Gastroesophageal sphincter (tissue), 3 donors: Measurements from ENCODE around the gene RGS7BP.

Experiments used
- CTCF ChIP-seq, 4 experiments: fragments of 200-600 bp in 2 of 4; fragments of 450-650 bp in 2 of 4; sonication (generic) in 1 of 4; IDR thresholded peaks; one replicate each; pipeline ENCODE4 v1.5.1; 2017 to 2019; ENCODE audit warnings: antibody characterized with exemption in 4 of 4, mild to moderate bottlenecking in 2 of 4, moderate library complexity in 2 of 4
- EP300 ChIP-seq: sonication (generic); formaldehyde crosslinking; IDR thresholded peaks from one replicate; pipeline ENCODE4 v1.6.1; 2017; ENCODE audit warnings: antibody characterized with exemption, mild to moderate bottlenecking
- POLR2A ChIP-seq, 2 donors: fragments of 450-650 bp; IDR thresholded peaks; one replicate each; pipeline ENCODE4 v1.6.1; 2017; ENCODE audit warnings: antibody characterized with exemption in 2 of 2, mild to moderate bottlenecking in 2 of 2, moderate library complexity in 1 of 2
- POLR2AphosphoS5 ChIP-seq: sonication (generic); formaldehyde crosslinking; IDR thresholded peaks from one replicate; pipeline ENCODE4 v1.6.1; 2017; ENCODE audit warnings: antibody characterized with exemption

DNA sequence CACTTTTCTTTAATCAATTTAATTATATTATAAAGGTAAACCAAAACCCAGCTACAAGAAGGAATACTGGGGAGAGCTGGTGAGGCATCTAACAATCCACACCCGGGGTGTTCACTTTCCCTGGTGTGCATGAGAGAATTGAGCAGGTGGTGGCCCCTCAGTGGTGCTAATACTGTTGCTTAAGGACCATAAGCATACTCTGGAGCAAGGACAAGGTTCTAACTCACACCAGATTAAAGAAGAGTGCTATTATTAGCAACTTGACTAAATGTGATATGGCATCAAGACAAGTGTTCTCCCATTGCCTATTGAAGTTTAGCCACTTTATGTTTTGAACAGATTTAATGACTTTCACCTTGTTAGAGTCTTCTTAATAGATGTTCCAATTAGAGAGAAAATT lies 8.8 kb downstream of the RGS7BP start:
- TF ChIP-seq CTCF (IDR thresholded peaks at IDR 0.05) (no peak), POLR2A (IDR thresholded peaks at IDR 0.05) (no peak), POLR2AphosphoS5 (no peak), EP300 (no peak)
